NCI-H128 (cell line): ENCODE data around the gene OLFML2B.
A peak's percentile ranks its signal among the peaks of the same experiment; 100 is the strongest.
"Not testable (repeated sequence)": the region's sequence is repeated elsewhere in the genome, so short reads cannot be mapped to it uniquely, and the experiment has no call there.

Experiments used
- DNase-seq: peaks from one replicate; lab custom pipeline; 2025; ENCODE audit not compliant: unreplicated experiment; lab: John Stamatoyannopoulos, UW

The OLFML2B gene

GRCh38 chr1:162023547-162024501, at the start of gene OLFML2B:
Gene OLFML2B (minus strand): TSS chr1:162023869. CDS start chr1:162023430, 439 bp downstream.
- DNase-seq: no peak

GRCh38 chr1:162072740-162073139, 49.1 kb upstream of the OLFML2B start:
- DNase-seq: no peak

GRCh38 chr1:162070825-162071224, 47.2 kb upstream of the OLFML2B start:
- DNase-seq: no peak

- DNase-seq: peak; percentile 31
Observed at GRCh38 chr1:162070094-162070748, 46.6 kb upstream of the OLFML2B start.

GRCh38 chr1:162069334-162070093, 45.8 kb upstream of the OLFML2B start, which contains the start of gene NOS1AP:
Gene NOS1AP (plus strand): TSS chr1:162069691. CDS start chr1:162070178, 487 bp downstream.
- peak; percentile 74 for DNase-seq

GRCh38 chr1:162068301-162068700, 44.6 kb upstream of the OLFML2B start:
- no peak for DNase-seq

- DNase-seq: no peak
Observed at GRCh38 chr1:162067466-162067865, 43.8 kb upstream of the OLFML2B start.

GRCh38 chr1:162066836-162067235, 43.2 kb upstream of the OLFML2B start:
- not testable (repeated sequence) for DNase-seq

- DNase-seq: no peak
Observed at GRCh38 chr1:162065016-162065415, 41.3 kb upstream of the OLFML2B start.

- DNase-seq: peak; percentile 41
Observed at GRCh38 chr1:162062542-162063015, 38.9 kb upstream of the OLFML2B start.

- no peak for DNase-seq
Observed at GRCh38 chr1:162060314-162060713, 36.6 kb upstream of the OLFML2B start.

GRCh38 chr1:162059721-162060120, 36.1 kb upstream of the OLFML2B start:
- DNase-seq: no peak

GRCh38 chr1:162056579-162056978, 32.9 kb upstream of the OLFML2B start:
- DNase-seq: no peak

GRCh38 chr1:162056043-162056442, 32.4 kb upstream of the OLFML2B start:
- peak; percentile 45 for DNase-seq

GRCh38 chr1:162055062-162055461, 31.4 kb upstream of the OLFML2B start:
- DNase-seq: no peak

- not testable (repeated sequence) for DNase-seq
Observed at GRCh38 chr1:162053949-162054348, 30.3 kb upstream of the OLFML2B start.

GRCh38 chr1:162046921-162047320, 23.3 kb upstream of the OLFML2B start:
- DNase-seq: no peak

- no peak for DNase-seq
Observed at GRCh38 chr1:162042361-162042760, 18.7 kb upstream of the OLFML2B start.

GRCh38 chr1:162040657-162041056, 17.0 kb upstream of the OLFML2B start:
- no peak for DNase-seq

- no peak for DNase-seq
Observed at GRCh38 chr1:162040001-162040400, 16.3 kb upstream of the OLFML2B start.

GRCh38 chr1:162038624-162039023, 15.0 kb upstream of the OLFML2B start:
- no peak for DNase-seq
